Lung (tissue), 12 donors: Measurements from ENCODE around the gene FOXP2. TPM values are rescaled to one million over a fixed set of nuclear protein-coding genes. Genes with fewer than 3 reads are reported as not detected.
A peak's percentile ranks its signal among the peaks of the same experiment; 100 is the strongest.
"Not testable (repeated sequence)": the region's sequence is repeated elsewhere in the genome, so short reads cannot be mapped to it uniquely, and the experiment has no call there.

Experiments
- ATAC-seq: fragments of 200-7000 bp; cut with Tn5 transposase; one replicate; pipeline ENCODE4 v1.9.1; 2020; ENCODE audit warnings: moderate number of reproducible peaks; ENCODE audit not compliant: insufficient read depth, low FRiP score
- DNase-seq, 3 donors: peaks; one replicate each; pipeline ENCODE4 v3.0.0-alpha.2; 2013 to 2017
- H3K27ac ChIP-seq, 2 donors: one replicate each; pipeline ENCODE4 v1.5.1; 2013; ENCODE audit warnings: mild to moderate bottlenecking in 2 of 2, moderate library complexity in 2 of 2, control low read depth in 1 of 2, inconsistent platforms in 1 of 2, low read depth in 1 of 2, low read length in 1 of 2
- H3K27me3 ChIP-seq, 3 donors: one replicate each; pipeline ENCODE4 v1.5.1; 2013; ENCODE audit warnings: low read length in 2 of 3; ENCODE audit not compliant: control insufficient read depth in 3 of 3, insufficient read depth in 3 of 3
- H3K36me3 ChIP-seq, 4 donors: one replicate each; pipeline ENCODE4 v1.5.1; 2013; ENCODE audit warnings: low read length in 4 of 4, mild to moderate bottlenecking in 1 of 4, moderate library complexity in 1 of 4; ENCODE audit not compliant: control insufficient read depth in 4 of 4, insufficient read depth in 4 of 4
- H3K4me1 ChIP-seq, 5 donors: one replicate each; pipeline ENCODE4 v1.5.1; 2013; ENCODE audit warnings: low read length in 5 of 5, mild to moderate bottlenecking in 2 of 5, moderate library complexity in 1 of 5; ENCODE audit not compliant: control insufficient read depth in 5 of 5, insufficient read depth in 5 of 5
- H3K4me3 ChIP-seq: one replicate; pipeline ENCODE4 v1.5.1; 2013; ENCODE audit warnings: mild to moderate bottlenecking, control low read depth, moderate library complexity
- H3K9ac ChIP-seq, 2 donors: one replicate each; pipeline ENCODE4 v1.5.1; 2013; ENCODE audit warnings: low read length in 2 of 2, control low read depth in 1 of 2; ENCODE audit not compliant: insufficient read depth in 1 of 2
- H3K9me3 ChIP-seq, 4 donors: one replicate each; pipeline ENCODE4 v1.5.1; 2013; ENCODE audit warnings: low read length in 3 of 4, mild to moderate bottlenecking in 1 of 4, moderate library complexity in 1 of 4; ENCODE audit not compliant: control insufficient read depth in 4 of 4, insufficient read depth in 3 of 4
- CTCF ChIP-seq: IDR thresholded peaks from 2 replicates; pipeline ENCODE4 v1.5.1; 2012; ENCODE audit warnings: mild to moderate bottlenecking; ENCODE audit errors: control extremely low read depth, extremely low read depth
- WGBS, 2 donors: extraction: QIAGEN DNeasy Blood & Tissue Kit; methylation state at CpG; one replicate each; pipeline ENCODE4 v1.1.7; 2013; 5-methylcytosine and 5-hydroxymethylcytosine counted together
- polyA plus RNA-seq, 2 donors: library from polyadenylated mRNA; stranded (reverse); fragments of 200-250 nt; gene quantifications; one replicate each; pipeline ENCODE4 v1.2.1, GENCODE V29; 2013
- total RNA-seq, 2 donors: library from RNA; depleted of rRNA in 1 of 2; stranded (reverse); fragments of >200 nt in 1 of 2; gene quantifications; one replicate each; pipeline ENCODE4 v1.2.1, GENCODE V29; 2014 to 2021
- donor health status: control.
- donor health status: control.
- donor health status: Bipolar disorder and iron deficiency.
- donor health status: healthy.
- donor health status: DM: yes; HTN: yes; CAD: no.

FOXP2 gene
- total and polyA plus RNA-seq, 4 donors: 0.93 to 49.3 (median 5.0) TPM

DNA sequence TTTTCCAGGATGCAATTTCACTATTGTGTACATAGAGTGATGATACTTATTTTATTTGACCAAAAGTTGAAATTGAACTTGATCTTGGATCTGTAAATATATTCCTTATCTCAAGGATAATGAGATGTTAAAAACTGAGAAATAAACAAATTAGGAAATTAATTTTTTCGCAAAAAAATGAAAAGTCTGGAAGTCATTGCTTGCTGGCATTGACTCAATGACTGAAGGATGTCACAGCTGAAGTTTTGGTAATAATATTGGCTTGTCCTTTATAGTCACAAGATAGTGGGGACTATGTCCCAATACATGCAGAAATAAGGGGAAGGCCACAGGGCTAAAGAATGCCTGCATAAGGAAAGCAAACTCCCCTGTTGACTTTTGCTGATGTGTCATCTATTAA lies 92.8 kb downstream of the FOXP2 start:
- Histone ChIP-seq H3K9me3 (no peaks in the 10 kb centered on the region), H3K9ac (no peak overlapping the region), H3K4me1 (peaks cover 0 to 30% (median 0%) of the 10 kb centered on the region in 5 donors), H3K27ac (no peak overlapping the region), H3K27me3 (no peaks in the 10 kb centered on the region), H3K4me3 (no peak overlapping the region), H3K36me3 (no peaks in the 10 kb centered on the region)
- TF ChIP-seq CTCF: no peak
- no peak for ATAC-seq
- whole genome bisulfite sequencing, 2 donors: 84 to 88% methylated on average over 1 of the region's 1 CpG
- peak in 2 of 3 donors; percentile 51 to 60 for DNase-seq

- Histone ChIP-seq H3K27me3 (no peaks in the 10 kb centered on the region), H3K27ac (no peak overlapping the region), H3K4me3 (no peak overlapping the region), H3K4me1 (peaks cover 0 to 24% (median 0%) of the 10 kb centered on the region in 5 donors), H3K9ac (no peak overlapping the region), H3K9me3 (no peaks in the 10 kb centered on the region), H3K36me3 (no peaks in the 10 kb centered on the region)
- no peak for ATAC-seq
- DNase-seq: peak in 2 of 3 donors; percentile 34 to 59
- no peak for TF ChIP-seq CTCF
Observed at GRCh38 chr7:114508086-114508485, 93.5 kb downstream of the FOXP2 start.

DNA sequence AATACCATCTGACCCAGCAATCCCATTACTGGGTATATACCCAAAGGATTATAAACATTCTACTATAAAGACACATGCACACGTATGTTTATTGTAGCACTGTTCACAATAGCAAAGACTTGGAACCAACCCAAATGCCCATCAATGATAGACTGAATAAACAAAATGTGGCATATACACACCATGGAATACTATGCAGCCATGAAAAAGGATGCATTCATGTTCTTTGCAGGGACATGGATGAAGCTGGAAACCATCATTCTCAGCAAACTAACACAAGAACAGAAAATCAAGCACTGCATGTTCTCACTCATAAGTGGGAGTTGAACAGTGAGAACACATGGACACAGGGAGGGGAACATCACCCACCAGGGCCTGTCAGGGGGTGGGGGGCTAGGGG lies 96.2 kb downstream of the FOXP2 start:
- H3K9ac ChIP-seq, H3K9me3 ChIP-seq, H3K36me3 ChIP-seq, ATAC-seq, DNase-seq, H3K4me3 ChIP-seq, H3K27ac ChIP-seq, H3K27me3 ChIP-seq: not testable (repeated sequence)
- H3K4me1 ChIP-seq: peaks cover 0 to 19% (median 0%) of the 10 kb centered on the region in 5 donors
- 92 to 100% methylated on average over 1 of the region's 1 CpG for WGBS, 2 donors

- H3K9me3 ChIP-seq: peaks cover 0 to 2% (median 0%) of the 10 kb centered on the region in 4 donors
Observed at GRCh38 chr7:114519240-114519639, 104.6 kb downstream of the FOXP2 start.

More at GRCh38 chr7:114519240-114519639, 104.6 kb downstream of the FOXP2 start:
- no peak overlapping the region for H3K27ac ChIP-seq
- no peak overlapping the region for H3K4me3 ChIP-seq
- H3K27me3 ChIP-seq: no peaks in the 10 kb centered on the region
- peaks cover 0 to 7% (median 0%) of the 10 kb centered on the region in 5 donors for H3K4me1 ChIP-seq
- ATAC-seq: no peak
- WGBS, 2 donors: 74 to 81% methylated on average over 1 of the region's 1 CpG
- no peak overlapping the region for H3K9ac ChIP-seq
- H3K36me3 ChIP-seq: no peaks in the 10 kb centered on the region
- no peak for TF ChIP-seq CTCF
- DNase-seq: peak; percentile 32 to 88 (median 77)
